Loucy (cell line): ENCODE results near the gene UBIAD1.

Experiments used
- H2AFZ ChIP-seq: fragments of 200-600 bp; sonication (generic); 2 replicates; pipeline ENCODE4 v1.6.0; 2016; ENCODE audit warnings: antibody characterized with exemption, mild to moderate bottlenecking, low read length, moderate library complexity
- H3F3A ChIP-seq: fragments of 200-600 bp; 2 replicates; pipeline ENCODE4 v1.6.0; 2016; ENCODE audit warnings: antibody characterized with exemption, low read depth, mild to moderate bottlenecking
- H3K27me3 ChIP-seq: fragments of 200-600 bp; sonication (generic); 2 replicates; pipeline ENCODE4 v1.6.1; 2014; ENCODE audit warnings: low read length, mild to moderate bottlenecking; ENCODE audit not compliant: insufficient read depth, poor library complexity, severe bottlenecking
- H3K36me3 ChIP-seq: fragments of 200-600 bp; sonication (generic); 2 replicates; pipeline ENCODE4 v1.6.1; 2016; ENCODE audit warnings: low read length; ENCODE audit not compliant: insufficient read depth
- H3K4me1 ChIP-seq: fragments of 200-600 bp; sonication (generic); 2 replicates; pipeline ENCODE4 v1.5.1; 2014; ENCODE audit warnings: low read length, mild to moderate bottlenecking; ENCODE audit not compliant: insufficient read depth, poor library complexity, severe bottlenecking
- H3K4me2 ChIP-seq: fragments of 200-600 bp; sonication (generic); 2 replicates; pipeline ENCODE4 v1.6.0; 2014; ENCODE audit warnings: antibody characterized with exemption, low read length, low read depth, mild to moderate bottlenecking; ENCODE audit not compliant: poor library complexity, severe bottlenecking
- H3K4me3 ChIP-seq: fragments of 200-600 bp; sonication (generic); 2 replicates; pipeline ENCODE4 v1.5.1; 2014; ENCODE audit warnings: low read length, mild to moderate bottlenecking, mixed read lengths; ENCODE audit not compliant: poor library complexity, severe bottlenecking
- H3K79me2 ChIP-seq: fragments of 200-600 bp; sonication (generic); 2 replicates; pipeline ENCODE4 v1.6.1; 2014; ENCODE audit warnings: low read length; ENCODE audit not compliant: insufficient read depth
- H3K9ac ChIP-seq: fragments of 200-600 bp; sonication (generic); 2 replicates; pipeline ENCODE4 v1.6.0; 2014; ENCODE audit warnings: mild to moderate bottlenecking, low read depth, low read length, moderate library complexity; ENCODE audit not compliant: poor library complexity, severe bottlenecking
- H3K9me2 ChIP-seq: fragments of 200-600 bp; sonication (generic); replicated peaks from 2 replicates; pipeline ENCODE4 v1.6.1; 2016; ENCODE audit warnings: low read depth, low read length, mixed read lengths
- H3K9me3 ChIP-seq: fragments of 200-600 bp; sonication (generic); 2 replicates; pipeline ENCODE4 v1.6.1; 2014; ENCODE audit warnings: mild to moderate bottlenecking, antibody characterized with exemption, low read length, low read depth; ENCODE audit not compliant: insufficient read depth
- H4K20me1 ChIP-seq: fragments of 200-600 bp; sonication (generic); 2 replicates; pipeline ENCODE4 v1.6.0; 2014; ENCODE audit warnings: antibody characterized with exemption, low read length, mild to moderate bottlenecking; ENCODE audit not compliant: insufficient read depth, poor library complexity, severe bottlenecking
- CTCF ChIP-seq: fragments of 200-600 bp; sonication (generic); conservative IDR thresholded peaks from 2 replicates; pipeline ENCODE4 v1.5.1; 2014; ENCODE audit warnings: mild to moderate bottlenecking, antibody characterized with exemption, low read length
- EZH2phosphoT487 ChIP-seq: fragments of 200-600 bp; IDR thresholded peaks from 2 replicates; pipeline ENCODE4 v1.6.1; 2018; ENCODE audit warnings: antibody characterized with exemption, mild to moderate bottlenecking, moderate library complexity, borderline replicate concordance

Gene UBIAD1

GRCh38 chr1:11272832-11273594 lies at the start of gene UBIAD1:
TSS of gene UBIAD1 (plus strand) at chr1:11273198. CDS start at chr1:11273532, 334 bp downstream.
- peak within 1 kb of the TSS; percentile 86 for H3K9ac ChIP-seq
- H3K9me2 ChIP-seq = no peaks in the 10 kb centered on the region
- H3K79me2 ChIP-seq = peaks cover 49% of the 10 kb centered on the region
- no peaks in the 10 kb centered on the region for H3K9me3 ChIP-seq
- H3F3A ChIP-seq = no peaks in the 10 kb centered on the region
- H3K36me3 ChIP-seq = no peaks in the 10 kb centered on the region
- H3K4me1 ChIP-seq = peaks cover 28% of the 10 kb centered on the region
- no peaks in the 10 kb centered on the region for H3K27me3 ChIP-seq
- peak within 1 kb of the TSS; percentile 95 for H3K4me2 ChIP-seq
- TF ChIP-seq EZH2phosphoT487 (no peak), CTCF (no peak)
- peak within 1 kb of the TSS; percentile 95 for H3K4me3 ChIP-seq
- no peaks in the 10 kb centered on the region for H4K20me1 ChIP-seq
- H2AFZ ChIP-seq = peak within 1 kb of the TSS; percentile 92

- Histone ChIP-seq H2AFZ (no peak overlapping the region), H3K9me2 (no peaks in the 10 kb centered on the region), H3K27me3 (no peaks in the 10 kb centered on the region), H3K4me3 (no peak overlapping the region), H3K4me2 (no peak overlapping the region), H3F3A (peaks cover 3% of the 10 kb centered on the region; the same call in 1 of the 2 replicates), H4K20me1 (no peaks in the 10 kb centered on the region), H3K4me1 (peaks cover 6% of the 10 kb centered on the region), H3K9ac (no peak overlapping the region), H3K9me3 (no peaks in the 10 kb centered on the region), H3K36me3 (peaks cover 73% of the 10 kb centered on the region), H3K79me2 (no peaks in the 10 kb centered on the region)
- TF ChIP-seq CTCF (no peak), EZH2phosphoT487 (no peak)
These were observed 45.6 kb upstream of the UBIAD1 start for GRCh38 chr1:11227106-11228077.

GRCh38 chr1:11229203-11229602 lies 43.8 kb upstream of the UBIAD1 start:
- Histone ChIP-seq H3K9me3 (no peaks in the 10 kb centered on the region), H3K27me3 (no peaks in the 10 kb centered on the region), H3K36me3 (peaks cover 77% of the 10 kb centered on the region), H2AFZ (no peak overlapping the region), H3K4me3 (no peak overlapping the region), H3K4me1 (peaks cover 6% of the 10 kb centered on the region), H3K9ac (no peak overlapping the region), H3K9me2 (no peaks in the 10 kb centered on the region), H3K79me2 (no peaks in the 10 kb centered on the region), H3K4me2 (no peak overlapping the region), H3F3A (peaks cover 3% of the 10 kb centered on the region; the same call in 1 of the 2 replicates), H4K20me1 (no peaks in the 10 kb centered on the region)
- TF ChIP-seq EZH2phosphoT487 (no peak), CTCF (no peak)
